ENCODE results near the gene C14orf132.

C14orf132 gene

GRCh38 chr14:96052541-96053247 is 13.5 kb downstream of the C14orf132 start:
- no peaks in the 10 kb centered on the region for H3K9me3 ChIP-seq (ENCODE audit: control insufficient read depth in 2 of 2, low read length in 2 of 2)
- no peak overlapping the region for H3K27ac ChIP-seq (ENCODE audit: low read depth in 2 of 2, low read length in 2 of 2)
- no peak overlapping the region for H3K4me3 ChIP-seq (ENCODE audit: low read length in 2 of 2)
- H3K4me1 ChIP-seq (ENCODE audit: control insufficient read depth in 2 of 2, insufficient read depth in 2 of 2, low read length in 2 of 2) = peaks cover 0 to 6% of the 10 kb centered on the region in 2 donors
- no peaks in the 10 kb centered on the region for H3K36me3 ChIP-seq (ENCODE audit: control insufficient read depth in 2 of 2, insufficient read depth in 2 of 2, low read length in 2 of 2)
- no peak overlapping the region for H3K9ac ChIP-seq (ENCODE audit: low read depth in 1 of 2, low read length in 2 of 2)
- H3K27me3 ChIP-seq (ENCODE audit: control insufficient read depth in 2 of 2, insufficient read depth in 2 of 2, low read length in 2 of 2) = peaks cover 0 to 2% of the 10 kb centered on the region in 2 donors

- Histone ChIP-seq H3K4me3 (ENCODE audit: low read length in 2 of 2) (no peak overlapping the region), H3K27ac (ENCODE audit: low read depth in 2 of 2, low read length in 2 of 2) (peak overlapping the region in 1 of 2 donors; percentile 61), H3K4me1 (ENCODE audit: control insufficient read depth in 2 of 2, insufficient read depth in 2 of 2, low read length in 2 of 2) (peaks cover 0 to 6% of the 10 kb centered on the region in 2 donors), H3K27me3 (ENCODE audit: control insufficient read depth in 2 of 2, insufficient read depth in 2 of 2, low read length in 2 of 2) (peaks cover 0 to 2% of the 10 kb centered on the region in 2 donors), H3K36me3 (ENCODE audit: control insufficient read depth in 2 of 2, insufficient read depth in 2 of 2, low read length in 2 of 2) (no peaks in the 10 kb centered on the region), H3K9ac (ENCODE audit: low read depth in 1 of 2, low read length in 2 of 2) (no peak overlapping the region), H3K9me3 (ENCODE audit: control insufficient read depth in 2 of 2, low read length in 2 of 2) (no peaks in the 10 kb centered on the region)
Observed at GRCh38 chr14:96053248-96053599, 14.1 kb downstream of the C14orf132 start.

GRCh38 chr14:96053600-96054381 is 14.6 kb downstream of the C14orf132 start:
- Histone ChIP-seq H3K4me3 (ENCODE audit: low read length in 2 of 2) (no peak overlapping the region), H3K27me3 (ENCODE audit: control insufficient read depth in 2 of 2, insufficient read depth in 2 of 2, low read length in 2 of 2) (peaks cover 0 to 2% of the 10 kb centered on the region in 2 donors), H3K9me3 (ENCODE audit: control insufficient read depth in 2 of 2, low read length in 2 of 2) (no peaks in the 10 kb centered on the region), H3K4me1 (ENCODE audit: control insufficient read depth in 2 of 2, insufficient read depth in 2 of 2, low read length in 2 of 2) (peaks cover 0 to 6% of the 10 kb centered on the region in 2 donors), H3K9ac (ENCODE audit: low read depth in 1 of 2, low read length in 2 of 2) (peak overlapping the region in 1 of 2 donors; percentile 35), H3K36me3 (ENCODE audit: control insufficient read depth in 2 of 2, insufficient read depth in 2 of 2, low read length in 2 of 2) (no peaks in the 10 kb centered on the region), H3K27ac (ENCODE audit: low read depth in 2 of 2, low read length in 2 of 2) (peak overlapping the region in 1 of 2 donors; percentile 61)

GRCh38 chr14:96054661-96055060 is 15.5 kb downstream of the C14orf132 start:
- Histone ChIP-seq H3K9me3 (ENCODE audit: control insufficient read depth in 2 of 2, low read length in 2 of 2) (no peaks in the 10 kb centered on the region), H3K36me3 (ENCODE audit: control insufficient read depth in 2 of 2, insufficient read depth in 2 of 2, low read length in 2 of 2) (no peaks in the 10 kb centered on the region), H3K27me3 (ENCODE audit: control insufficient read depth in 2 of 2, insufficient read depth in 2 of 2, low read length in 2 of 2) (peaks cover 0 to 2% of the 10 kb centered on the region in 2 donors), H3K4me3 (ENCODE audit: low read length in 2 of 2) (no peak overlapping the region), H3K9ac (ENCODE audit: low read depth in 1 of 2, low read length in 2 of 2) (no peak overlapping the region), H3K27ac (ENCODE audit: low read depth in 2 of 2, low read length in 2 of 2) (no peak overlapping the region), H3K4me1 (ENCODE audit: control insufficient read depth in 2 of 2, insufficient read depth in 2 of 2, low read length in 2 of 2) (peaks cover 0 to 6% of the 10 kb centered on the region in 2 donors)

- Histone ChIP-seq H3K9ac (ENCODE audit: low read depth in 1 of 2, low read length in 2 of 2) (no peak overlapping the region), H3K27me3 (ENCODE audit: control insufficient read depth in 2 of 2, insufficient read depth in 2 of 2, low read length in 2 of 2) (peaks cover 0 to 2% of the 10 kb centered on the region in 2 donors), H3K4me3 (ENCODE audit: low read length in 2 of 2) (no peak overlapping the region), H3K36me3 (ENCODE audit: control insufficient read depth in 2 of 2, insufficient read depth in 2 of 2, low read length in 2 of 2) (no peaks in the 10 kb centered on the region), H3K9me3 (ENCODE audit: control insufficient read depth in 2 of 2, low read length in 2 of 2) (no peaks in the 10 kb centered on the region), H3K27ac (ENCODE audit: low read depth in 2 of 2, low read length in 2 of 2) (no peak overlapping the region), H3K4me1 (ENCODE audit: control insufficient read depth in 2 of 2, insufficient read depth in 2 of 2, low read length in 2 of 2) (peaks cover 0 to 6% of the 10 kb centered on the region in 2 donors)
Observed at GRCh38 chr14:96055065-96055752, 16.0 kb downstream of the C14orf132 start.

- Histone ChIP-seq H3K9ac (ENCODE audit: low read depth in 1 of 2, low read length in 2 of 2) (no peak overlapping the region), H3K27me3 (ENCODE audit: control insufficient read depth in 2 of 2, insufficient read depth in 2 of 2, low read length in 2 of 2) (peaks cover 0 to 2% of the 10 kb centered on the region in 2 donors), H3K4me1 (ENCODE audit: control insufficient read depth in 2 of 2, insufficient read depth in 2 of 2, low read length in 2 of 2) (peaks cover 0 to 6% of the 10 kb centered on the region in 2 donors), H3K36me3 (ENCODE audit: control insufficient read depth in 2 of 2, insufficient read depth in 2 of 2, low read length in 2 of 2) (no peaks in the 10 kb centered on the region), H3K9me3 (ENCODE audit: control insufficient read depth in 2 of 2, low read length in 2 of 2) (no peaks in the 10 kb centered on the region), H3K4me3 (ENCODE audit: low read length in 2 of 2) (no peak overlapping the region), H3K27ac (ENCODE audit: low read depth in 2 of 2, low read length in 2 of 2) (no peak overlapping the region)
Observed at GRCh38 chr14:96055753-96056508, 16.8 kb downstream of the C14orf132 start.

GRCh38 chr14:96056509-96057422 is 17.6 kb downstream of the C14orf132 start:
- Histone ChIP-seq H3K36me3 (ENCODE audit: control insufficient read depth in 2 of 2, insufficient read depth in 2 of 2, low read length in 2 of 2) (no peaks in the 10 kb centered on the region), H3K27ac (ENCODE audit: low read depth in 2 of 2, low read length in 2 of 2) (no peak overlapping the region), H3K27me3 (ENCODE audit: control insufficient read depth in 2 of 2, insufficient read depth in 2 of 2, low read length in 2 of 2) (peaks cover 0 to 2% of the 10 kb centered on the region in 2 donors), H3K9me3 (ENCODE audit: control insufficient read depth in 2 of 2, low read length in 2 of 2) (no peaks in the 10 kb centered on the region), H3K4me3 (ENCODE audit: low read length in 2 of 2) (no peak overlapping the region), H3K4me1 (ENCODE audit: control insufficient read depth in 2 of 2, insufficient read depth in 2 of 2, low read length in 2 of 2) (peaks cover 0 to 6% of the 10 kb centered on the region in 2 donors), H3K9ac (ENCODE audit: low read depth in 1 of 2, low read length in 2 of 2) (no peak overlapping the region)

GRCh38 chr14:96057738-96058137 is 18.6 kb downstream of the C14orf132 start:
- H3K4me1 ChIP-seq (ENCODE audit: control insufficient read depth in 2 of 2, insufficient read depth in 2 of 2, low read length in 2 of 2) = peaks cover 0 to 6% of the 10 kb centered on the region in 2 donors
- H3K27me3 ChIP-seq (ENCODE audit: control insufficient read depth in 2 of 2, insufficient read depth in 2 of 2, low read length in 2 of 2) = peaks cover 0 to 2% of the 10 kb centered on the region in 2 donors
- H3K4me3 ChIP-seq (ENCODE audit: low read length in 2 of 2) = no peak overlapping the region
- H3K27ac ChIP-seq (ENCODE audit: low read depth in 2 of 2, low read length in 2 of 2) = no peak overlapping the region
- no peak overlapping the region for H3K9ac ChIP-seq (ENCODE audit: low read depth in 1 of 2, low read length in 2 of 2)
- H3K36me3 ChIP-seq (ENCODE audit: control insufficient read depth in 2 of 2, insufficient read depth in 2 of 2, low read length in 2 of 2) = no peaks in the 10 kb centered on the region
- no peaks in the 10 kb centered on the region for H3K9me3 ChIP-seq (ENCODE audit: control insufficient read depth in 2 of 2, low read length in 2 of 2)

- Histone ChIP-seq H3K9me3 (ENCODE audit: control insufficient read depth in 2 of 2, low read length in 2 of 2) (no peaks in the 10 kb centered on the region), H3K4me3 (ENCODE audit: low read length in 2 of 2) (no peak overlapping the region), H3K27me3 (ENCODE audit: control insufficient read depth in 2 of 2, insufficient read depth in 2 of 2, low read length in 2 of 2) (no peaks in the 10 kb centered on the region), H3K9ac (ENCODE audit: low read depth in 1 of 2, low read length in 2 of 2) (no peak overlapping the region), H3K4me1 (ENCODE audit: control insufficient read depth in 2 of 2, insufficient read depth in 2 of 2, low read length in 2 of 2) (no peaks in the 10 kb centered on the region), H3K27ac (ENCODE audit: low read depth in 2 of 2, low read length in 2 of 2) (no peak overlapping the region), H3K36me3 (ENCODE audit: control insufficient read depth in 2 of 2, insufficient read depth in 2 of 2, low read length in 2 of 2) (no peaks in the 10 kb centered on the region)
Observed at GRCh38 chr14:96058576-96059200, 19.5 kb downstream of the C14orf132 start.

All from mucosa of rectum (tissue), 2 donors.